Sigmoid colon (tissue), 4 donors: ENCODE results near the gene NDUFA8.

ENCODE experiments used
- CTCF ChIP-seq, 4 experiments: fragments of 450-650 bp in 3 of 4; fragments of 200-600 bp in 1 of 4; IDR thresholded peaks; one replicate each; pipeline ENCODE4 v1.5.1; 2016 to 2019; ENCODE audit warnings: antibody characterized with exemption in 4 of 4, mild to moderate bottlenecking in 3 of 4, moderate library complexity in 2 of 4
- EP300 ChIP-seq, 4 donors: sonication (generic); formaldehyde crosslinking; IDR thresholded peaks; one replicate each; pipeline ENCODE4 v1.6.1; 2017; ENCODE audit warnings: antibody characterized with exemption in 4 of 4
- POLR2A ChIP-seq, 2 donors: fragments of 450-650 bp; IDR thresholded peaks; one replicate each; pipeline ENCODE4 v1.6.1; 2016; ENCODE audit warnings: antibody characterized with exemption in 2 of 2, mild to moderate bottlenecking in 2 of 2, moderate library complexity in 2 of 2
- POLR2AphosphoS5 ChIP-seq, 4 donors: sonication (generic); formaldehyde crosslinking; IDR thresholded peaks; one replicate each; pipeline ENCODE4 v1.6.1; 2017; ENCODE audit warnings: antibody characterized with exemption in 4 of 4

DNA sequence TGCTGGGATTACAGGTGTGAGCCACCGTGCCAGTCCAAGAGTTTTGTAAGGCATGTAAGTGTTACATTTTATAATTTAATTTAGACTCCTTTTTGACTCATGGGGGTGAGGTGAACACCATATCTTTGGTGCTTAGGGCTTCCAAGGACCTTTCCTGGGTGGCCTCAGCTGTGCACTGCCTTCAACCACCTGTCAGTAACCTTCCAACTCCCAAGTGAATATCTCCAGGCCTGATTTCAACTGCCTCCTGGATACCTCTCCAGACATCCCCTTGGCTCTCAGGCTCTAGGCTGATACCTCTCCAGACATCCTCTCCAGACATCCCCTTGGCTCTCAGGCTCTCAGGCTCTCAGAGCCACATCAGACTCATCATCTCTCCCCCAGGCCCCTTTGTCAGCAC lies 35.5 kb downstream of the NDUFA8 start:
- no peak for TF ChIP-seq CTCF (IDR thresholded peaks at IDR 0.05)
- TF ChIP-seq POLR2AphosphoS5 (IDR thresholded peaks at IDR 0.05), result no peak
- no peak for TF ChIP-seq POLR2A (IDR thresholded peaks at IDR 0.05)
- TF ChIP-seq EP300 (IDR thresholded peaks at IDR 0.05), result no peak
